ENCODE data around the gene SEC16A. TPM values are rescaled to one million over a fixed set of nuclear protein-coding genes. Genes with fewer than 3 reads are reported as not detected.

Gene SEC16A
- total RNA-seq, 1 donor from 2014 or later = 85.0 TPM

DNA sequence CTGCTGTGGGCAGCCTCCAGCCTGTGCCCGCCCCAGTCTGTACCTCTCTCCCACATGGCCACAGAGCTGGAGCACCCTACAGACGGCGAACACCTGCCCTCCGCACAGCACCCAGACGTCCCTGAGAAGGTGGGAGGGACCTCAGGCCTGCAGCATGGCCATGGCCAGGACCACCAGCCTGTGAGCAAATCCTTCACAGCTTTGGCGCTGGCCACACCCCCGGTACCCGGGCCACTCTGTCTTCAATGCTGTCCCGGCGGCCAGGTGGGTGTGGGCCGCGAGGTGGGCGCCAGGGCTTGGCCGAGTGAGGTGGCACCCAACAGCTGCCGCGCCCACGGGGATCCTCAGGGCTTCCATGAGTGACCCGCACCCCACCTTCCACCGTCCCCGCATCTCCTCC, 44.3 kb upstream of the SEC16A start:
- H3K4me3 Mint-ChIP-seq (ENCODE audit: unreplicated experiment) = no peak overlapping the region
- no peaks in the 10 kb centered on the region for H3K27me3 Mint-ChIP-seq (ENCODE audit: unreplicated experiment)

DNA sequence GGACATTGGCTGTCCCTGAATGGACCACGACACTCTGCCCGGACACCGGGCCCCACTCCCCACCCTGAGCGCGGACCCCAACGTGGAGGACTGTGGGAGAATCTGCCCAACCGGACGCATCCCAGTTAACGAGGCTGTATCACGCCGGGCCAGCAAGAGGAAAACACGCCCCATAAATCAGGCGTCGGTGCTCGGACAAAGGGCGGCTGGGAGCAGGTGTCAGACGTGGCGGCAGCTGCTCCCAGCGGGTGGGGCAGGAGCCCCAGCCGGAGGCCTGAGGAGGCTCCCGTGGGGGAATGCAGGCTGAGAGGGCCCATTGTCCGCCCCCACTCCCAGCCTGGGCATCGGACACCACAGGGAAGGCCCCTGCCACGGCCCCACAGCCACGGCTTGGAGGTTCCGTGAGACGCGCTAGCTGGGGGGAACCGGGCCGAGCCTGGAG, 43.8 kb upstream of the SEC16A start:
- peaks cover 4% of the 10 kb centered on the region for H3K36me3 Mint-ChIP-seq (ENCODE audit: unreplicated experiment)
- H3K4me1 Mint-ChIP-seq (ENCODE audit: unreplicated experiment) = peaks cover 35% of the 10 kb centered on the region
- DNase-seq (ENCODE audit: extremely low spot score, unreplicated experiment) = no peak
- no peaks in the 10 kb centered on the region for H3K9me3 Mint-ChIP-seq (ENCODE audit: unreplicated experiment)
- no peak overlapping the region for H3K27ac Mint-ChIP-seq (ENCODE audit: unreplicated experiment)
- no peak overlapping the region for H3K4me3 Mint-ChIP-seq (ENCODE audit: unreplicated experiment)
- TF ChIP-seq, protein P1, sequence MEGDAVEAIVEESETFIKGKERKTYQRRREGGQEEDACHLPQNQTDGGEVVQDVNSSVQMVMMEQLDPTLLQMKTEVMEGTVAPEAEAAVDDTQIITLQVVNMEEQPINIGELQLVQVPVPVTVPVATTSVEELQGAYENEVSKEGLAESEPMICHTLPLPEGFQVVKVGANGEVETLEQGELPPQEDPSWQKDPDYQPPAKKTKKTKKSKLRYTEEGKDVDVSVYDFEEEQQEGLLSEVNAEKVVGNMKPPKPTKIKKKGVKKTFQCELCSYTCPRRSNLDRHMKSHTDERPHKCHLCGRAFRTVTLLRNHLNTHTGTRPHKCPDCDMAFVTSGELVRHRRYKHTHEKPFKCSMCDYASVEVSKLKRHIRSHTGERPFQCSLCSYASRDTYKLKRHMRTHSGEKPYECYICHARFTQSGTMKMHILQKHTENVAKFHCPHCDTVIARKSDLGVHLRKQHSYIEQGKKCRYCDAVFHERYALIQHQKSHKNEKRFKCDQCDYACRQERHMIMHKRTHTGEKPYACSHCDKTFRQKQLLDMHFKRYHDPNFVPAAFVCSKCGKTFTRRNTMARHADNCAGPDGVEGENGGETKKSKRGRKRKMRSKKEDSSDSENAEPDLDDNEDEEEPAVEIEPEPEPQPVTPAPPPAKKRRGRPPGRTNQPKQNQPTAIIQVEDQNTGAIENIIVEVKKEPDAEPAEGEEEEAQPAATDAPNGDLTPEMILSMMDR (IDR thresholded peaks at IDR 0.05) = no peak
- H3K27me3 Mint-ChIP-seq (ENCODE audit: unreplicated experiment) = no peaks in the 10 kb centered on the region

More for the DNA sequence above, 44.3 kb upstream of the SEC16A start:
- no peak for DNase-seq (ENCODE audit: extremely low spot score, unreplicated experiment)
- H3K4me1 Mint-ChIP-seq (ENCODE audit: unreplicated experiment) = peaks cover 36% of the 10 kb centered on the region
- peaks cover 3% of the 10 kb centered on the region for H3K36me3 Mint-ChIP-seq (ENCODE audit: unreplicated experiment)
- H3K27ac Mint-ChIP-seq (ENCODE audit: unreplicated experiment) = no peak overlapping the region
- H3K9me3 Mint-ChIP-seq (ENCODE audit: unreplicated experiment) = no peaks in the 10 kb centered on the region
- TF ChIP-seq, protein P1 (IDR thresholded peaks at IDR 0.05) = no peak

DNA sequence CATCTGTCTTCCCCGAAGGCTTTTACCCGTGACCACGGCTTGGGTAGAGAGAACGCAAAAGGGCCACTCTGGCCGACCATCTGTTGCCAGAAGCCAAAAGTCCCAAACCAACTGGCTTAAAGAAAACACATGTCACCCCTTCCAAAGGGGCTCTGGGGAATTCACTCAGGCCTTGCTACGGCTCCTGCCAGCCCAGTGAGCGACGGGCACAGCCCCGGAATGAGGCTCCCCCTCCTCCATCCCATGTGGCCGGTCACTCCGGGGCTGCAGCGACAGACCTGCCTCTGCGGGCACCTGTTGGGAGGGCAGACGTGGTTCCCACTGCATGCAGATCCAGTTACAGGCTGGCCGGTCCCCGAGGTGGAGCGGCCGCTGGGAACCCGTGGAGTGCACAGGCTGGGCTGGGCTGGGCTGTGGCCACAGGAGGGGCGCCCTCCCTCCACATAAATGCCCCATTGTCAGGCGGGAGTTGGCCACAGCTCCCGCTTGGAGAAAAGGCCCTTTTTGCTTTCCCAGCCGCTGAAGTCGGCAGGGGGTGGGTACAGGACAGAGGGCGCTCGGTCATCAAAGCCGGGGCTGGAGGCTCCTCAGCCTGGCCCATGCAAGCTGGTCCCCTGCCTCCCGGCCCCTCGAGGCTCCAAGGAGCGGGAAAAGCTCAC, 43.1 kb upstream of the SEC16A start:
- peaks cover 33% of the 10 kb centered on the region for H3K4me1 Mint-ChIP-seq (ENCODE audit: unreplicated experiment)
- no peaks in the 10 kb centered on the region for H3K27me3 Mint-ChIP-seq (ENCODE audit: unreplicated experiment)
- H3K9me3 Mint-ChIP-seq (ENCODE audit: unreplicated experiment) = no peaks in the 10 kb centered on the region
- H3K4me3 Mint-ChIP-seq (ENCODE audit: unreplicated experiment) = peak overlapping the region; percentile 35
- peaks cover 4% of the 10 kb centered on the region for H3K36me3 Mint-ChIP-seq (ENCODE audit: unreplicated experiment)
- H3K27ac Mint-ChIP-seq (ENCODE audit: unreplicated experiment) = peak overlapping the region; percentile 66
- TF ChIP-seq, protein P1 (IDR thresholded peaks at IDR 0.05) = peak; percentile 29
- no peak for DNase-seq (ENCODE audit: extremely low spot score, unreplicated experiment)

DNA sequence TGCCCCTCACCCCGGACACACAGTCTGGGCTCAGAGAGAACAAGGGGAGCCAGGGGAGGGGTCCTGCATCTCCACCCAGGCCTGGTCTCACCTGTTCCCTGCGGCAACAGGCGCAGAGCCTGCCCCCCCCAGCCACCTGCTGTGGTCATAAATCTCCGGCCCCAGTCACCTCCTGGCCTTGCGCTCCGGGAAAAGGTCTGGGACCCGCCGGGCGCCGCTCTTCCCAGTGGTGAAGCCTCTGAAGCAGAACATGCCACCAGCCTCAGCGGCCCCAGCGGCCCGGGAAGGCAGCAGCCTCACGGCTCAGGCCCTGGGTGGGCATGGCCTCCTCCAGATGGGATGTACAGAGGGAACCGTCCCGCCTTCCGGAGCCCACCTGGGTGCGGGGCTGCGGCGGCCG, 42.4 kb upstream of the SEC16A start:
- TF ChIP-seq, protein P1 (IDR thresholded peaks at IDR 0.05) = no peak
- H3K4me3 Mint-ChIP-seq (ENCODE audit: unreplicated experiment) = no peak overlapping the region
- DNase-seq (ENCODE audit: extremely low spot score, unreplicated experiment) = no peak
- no peak overlapping the region for H3K27ac Mint-ChIP-seq (ENCODE audit: unreplicated experiment)
- H3K4me1 Mint-ChIP-seq (ENCODE audit: unreplicated experiment) = peaks cover 28% of the 10 kb centered on the region
- no peaks in the 10 kb centered on the region for H3K9me3 Mint-ChIP-seq (ENCODE audit: unreplicated experiment)
- H3K27me3 Mint-ChIP-seq (ENCODE audit: unreplicated experiment) = no peaks in the 10 kb centered on the region
- H3K36me3 Mint-ChIP-seq (ENCODE audit: unreplicated experiment) = peaks cover 4% of the 10 kb centered on the region

DNA sequence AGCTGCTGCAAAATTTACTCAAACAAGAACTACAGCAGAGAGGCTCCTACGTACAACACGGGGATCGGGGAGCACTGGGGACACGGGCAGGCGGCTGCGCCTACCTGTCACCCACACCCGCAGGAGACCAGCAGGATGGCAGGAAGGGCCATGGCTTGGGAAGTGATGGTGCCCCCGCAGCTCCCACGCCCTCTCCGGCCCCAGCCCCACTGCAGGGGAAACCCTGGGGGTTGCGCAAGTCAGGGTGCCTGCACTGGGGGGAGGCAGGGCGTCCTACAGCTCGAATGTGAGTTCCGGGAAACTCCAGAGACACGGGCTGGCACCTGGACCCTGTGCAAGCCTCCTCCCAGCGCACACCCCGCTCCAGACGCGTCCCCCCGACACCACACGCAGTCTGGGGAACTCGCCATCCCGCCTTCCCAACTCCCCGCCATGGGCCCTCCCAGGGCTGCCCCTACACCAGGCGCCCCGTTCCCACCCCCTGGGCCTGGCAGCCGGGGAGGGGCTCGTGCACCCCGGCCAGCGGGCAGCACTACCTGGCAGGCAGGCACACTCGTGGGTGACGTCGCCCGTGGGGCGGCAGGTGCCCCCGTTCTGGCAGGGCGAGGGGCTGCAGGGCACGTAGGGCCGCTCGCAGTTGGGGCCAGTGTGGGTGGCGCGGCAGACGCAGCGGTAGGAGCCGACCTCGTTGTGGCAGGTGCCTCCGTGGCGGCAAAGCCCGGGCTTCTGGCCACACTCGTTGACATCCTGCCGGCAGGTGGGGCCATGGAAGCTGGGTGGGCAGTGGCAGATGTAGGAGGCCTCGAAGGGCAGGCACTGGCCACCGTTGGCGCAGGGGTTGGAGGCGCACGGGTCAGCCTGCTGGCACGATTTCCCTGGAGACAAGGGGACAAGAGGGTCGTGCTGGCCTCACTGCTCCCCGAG, 39.7 kb upstream of the SEC16A start:
- peaks cover 16% of the 10 kb centered on the region for H3K4me1 Mint-ChIP-seq (ENCODE audit: unreplicated experiment)
- no peak overlapping the region for H3K4me3 Mint-ChIP-seq (ENCODE audit: unreplicated experiment)
- H3K27me3 Mint-ChIP-seq (ENCODE audit: unreplicated experiment) = no peaks in the 10 kb centered on the region
- no peaks in the 10 kb centered on the region for H3K9me3 Mint-ChIP-seq (ENCODE audit: unreplicated experiment)
- H3K27ac Mint-ChIP-seq (ENCODE audit: unreplicated experiment) = no peak overlapping the region
- TF ChIP-seq, protein P1 (IDR thresholded peaks at IDR 0.05) = no peak
- DNase-seq (ENCODE audit: extremely low spot score, unreplicated experiment) = no peak
- peaks cover 6% of the 10 kb centered on the region for H3K36me3 Mint-ChIP-seq (ENCODE audit: unreplicated experiment)
